UCSD-AML1 (cell line): ENCODE results near the gene OPA1.
A peak's percentile ranks its signal among the peaks of the same experiment; 100 is the strongest.

Experiments
- DNase-seq: peaks from one replicate; lab custom pipeline; 2025; ENCODE audit not compliant: unreplicated experiment; lab: John Stamatoyannopoulos, UW

Gene OPA1, protein sequence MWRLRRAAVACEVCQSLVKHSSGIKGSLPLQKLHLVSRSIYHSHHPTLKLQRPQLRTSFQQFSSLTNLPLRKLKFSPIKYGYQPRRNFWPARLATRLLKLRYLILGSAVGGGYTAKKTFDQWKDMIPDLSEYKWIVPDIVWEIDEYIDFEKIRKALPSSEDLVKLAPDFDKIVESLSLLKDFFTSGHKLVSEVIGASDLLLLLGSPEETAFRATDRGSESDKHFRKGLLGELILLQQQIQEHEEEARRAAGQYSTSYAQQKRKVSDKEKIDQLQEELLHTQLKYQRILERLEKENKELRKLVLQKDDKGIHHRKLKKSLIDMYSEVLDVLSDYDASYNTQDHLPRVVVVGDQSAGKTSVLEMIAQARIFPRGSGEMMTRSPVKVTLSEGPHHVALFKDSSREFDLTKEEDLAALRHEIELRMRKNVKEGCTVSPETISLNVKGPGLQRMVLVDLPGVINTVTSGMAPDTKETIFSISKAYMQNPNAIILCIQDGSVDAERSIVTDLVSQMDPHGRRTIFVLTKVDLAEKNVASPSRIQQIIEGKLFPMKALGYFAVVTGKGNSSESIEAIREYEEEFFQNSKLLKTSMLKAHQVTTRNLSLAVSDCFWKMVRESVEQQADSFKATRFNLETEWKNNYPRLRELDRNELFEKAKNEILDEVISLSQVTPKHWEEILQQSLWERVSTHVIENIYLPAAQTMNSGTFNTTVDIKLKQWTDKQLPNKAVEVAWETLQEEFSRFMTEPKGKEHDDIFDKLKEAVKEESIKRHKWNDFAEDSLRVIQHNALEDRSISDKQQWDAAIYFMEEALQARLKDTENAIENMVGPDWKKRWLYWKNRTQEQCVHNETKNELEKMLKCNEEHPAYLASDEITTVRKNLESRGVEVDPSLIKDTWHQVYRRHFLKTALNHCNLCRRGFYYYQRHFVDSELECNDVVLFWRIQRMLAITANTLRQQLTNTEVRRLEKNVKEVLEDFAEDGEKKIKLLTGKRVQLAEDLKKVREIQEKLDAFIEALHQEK

DNA sequence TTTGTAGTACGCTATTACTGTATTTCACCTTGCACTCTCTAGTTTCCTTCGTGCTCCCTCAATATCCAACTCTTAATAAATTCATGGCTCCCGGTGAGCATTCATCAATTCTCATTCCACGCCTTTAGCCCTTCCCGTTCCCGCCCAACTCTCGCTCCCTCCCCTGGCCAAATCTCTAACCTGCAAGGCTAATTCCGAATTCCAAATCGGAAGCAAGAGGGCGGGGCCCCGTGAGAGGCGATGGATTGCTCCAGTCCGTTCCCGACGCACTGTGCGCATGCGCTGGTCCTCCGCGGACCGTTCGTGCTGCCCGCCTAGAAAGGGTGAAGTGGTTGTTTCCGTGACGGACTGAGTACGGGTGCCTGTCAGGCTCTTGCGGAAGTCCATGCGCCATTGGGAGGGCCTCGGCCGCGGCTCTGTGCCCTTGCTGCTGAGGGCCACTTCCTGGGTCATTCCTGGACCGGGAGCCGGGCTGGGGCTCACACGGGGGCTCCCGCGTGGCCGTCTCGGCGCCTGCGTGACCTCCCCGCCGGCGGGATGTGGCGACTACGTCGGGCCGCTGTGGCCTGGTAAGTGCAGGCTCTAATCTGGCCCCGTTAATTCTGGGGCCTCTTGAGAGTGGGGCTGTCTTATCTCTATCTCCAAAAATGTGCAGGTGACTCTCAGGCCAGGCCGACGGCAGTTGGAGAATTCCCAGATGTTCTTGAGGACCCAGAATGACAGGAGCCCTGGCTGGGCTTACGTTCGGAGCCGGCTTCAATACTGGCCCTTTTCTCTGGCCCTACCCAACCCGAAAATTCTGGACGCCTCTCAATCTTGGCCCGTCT, at the start of gene OPA1:
Gene OPA1 (plus strand): TSS at position 368 of the 827 bp plus-strand sequence. CDS start 170 bp downstream, at position 538.
- DNase-seq, result peak; percentile 98

DNA sequence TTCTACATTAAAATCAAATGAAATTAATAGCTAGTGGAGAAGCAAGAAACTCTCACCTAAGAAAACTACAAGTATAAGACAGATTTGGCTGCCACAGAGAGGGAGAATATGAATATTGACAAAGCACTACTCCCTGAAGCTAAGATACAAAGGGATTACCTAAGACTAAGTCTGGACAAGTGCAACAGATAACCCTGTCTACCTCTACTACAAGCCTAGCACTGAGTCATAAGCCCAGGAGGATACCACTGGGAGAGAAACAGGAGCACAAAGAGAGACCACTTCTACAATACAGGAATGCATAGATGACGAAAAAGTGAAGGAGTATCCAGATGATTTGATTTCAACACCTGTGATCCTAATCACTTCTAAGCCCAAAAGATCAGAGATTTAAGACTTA, 48.7 kb upstream of the OPA1 start:
- no peak for DNase-seq

DNA sequence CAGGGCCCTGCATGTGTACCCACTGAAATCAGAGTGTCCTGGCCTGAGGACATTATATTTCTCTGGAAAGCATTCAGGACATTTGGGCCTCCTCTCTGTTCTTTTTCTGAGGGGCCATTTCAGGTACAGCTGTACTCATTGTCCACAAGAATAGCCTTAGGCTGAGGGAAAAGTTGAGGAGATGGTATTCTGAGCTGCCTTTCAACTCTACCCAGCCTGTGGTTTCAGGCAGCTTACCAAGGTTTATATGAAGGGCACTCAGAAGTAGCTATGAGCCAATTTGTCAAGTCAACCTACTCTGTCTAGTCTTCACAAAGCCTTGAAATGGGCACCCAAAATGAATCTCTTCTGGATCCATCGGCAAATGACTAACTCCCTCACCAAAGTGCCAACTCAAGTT, 47.7 kb upstream of the OPA1 start:
- no peak for DNase-seq

DNA sequence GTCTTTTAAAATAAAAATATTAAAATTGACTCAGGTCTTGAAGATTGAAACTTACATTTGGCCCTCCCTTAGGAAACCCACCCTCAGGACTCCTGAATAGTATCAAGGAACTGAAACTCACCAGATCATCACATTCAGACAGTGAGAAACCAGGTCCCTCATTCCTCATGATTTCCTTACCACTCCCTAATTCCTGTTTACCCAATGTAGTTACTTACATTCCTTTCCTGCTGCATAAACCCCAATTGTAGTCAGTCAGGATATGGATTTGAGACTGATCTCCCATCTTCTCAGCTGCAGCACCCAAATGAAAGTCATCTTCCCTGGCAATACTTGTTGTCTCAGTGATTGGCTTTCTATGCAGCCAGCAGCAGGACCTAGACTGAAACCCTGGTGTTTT, 46.9 kb upstream of the OPA1 start:
- DNase-seq, result no peak

DNA sequence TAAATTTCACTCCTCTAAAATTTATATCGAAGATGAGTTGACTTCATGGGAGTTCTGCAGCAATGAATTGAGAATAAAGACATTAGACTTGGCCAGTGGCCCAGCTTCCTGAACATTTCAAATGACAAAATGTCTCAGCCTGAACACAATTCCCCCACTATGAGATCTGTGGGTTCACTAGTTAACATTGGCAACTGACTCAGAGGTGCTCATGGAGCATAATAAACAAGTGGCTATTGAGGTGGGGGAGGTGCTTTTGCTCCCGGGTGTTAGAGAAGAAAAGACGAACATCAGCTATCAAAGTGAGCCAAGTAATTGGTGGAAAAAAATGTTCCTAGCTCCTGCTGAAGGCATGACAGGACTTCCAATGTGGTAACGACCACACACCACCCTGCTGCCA, 44.6 kb upstream of the OPA1 start:
- no peak for DNase-seq

DNA sequence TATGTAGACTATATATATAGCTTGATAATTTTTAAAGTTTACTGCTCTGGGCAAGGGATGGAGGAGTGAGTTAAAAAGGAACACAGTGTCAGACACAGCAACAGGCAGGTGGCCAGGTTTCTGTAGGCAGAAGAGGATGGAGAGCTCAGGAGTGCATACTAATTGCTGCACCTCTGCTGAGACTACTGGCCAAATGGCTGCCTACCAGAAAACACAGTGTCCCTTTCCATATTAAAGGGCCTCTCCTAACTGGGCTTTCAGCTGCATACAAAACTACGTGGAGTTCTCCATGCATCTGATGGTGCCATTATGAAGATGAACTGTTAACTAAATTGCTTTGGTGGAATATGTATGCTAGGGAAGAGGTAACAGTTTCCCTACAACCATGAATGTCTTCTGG, 40.1 kb upstream of the OPA1 start:
- no peak for DNase-seq

DNA sequence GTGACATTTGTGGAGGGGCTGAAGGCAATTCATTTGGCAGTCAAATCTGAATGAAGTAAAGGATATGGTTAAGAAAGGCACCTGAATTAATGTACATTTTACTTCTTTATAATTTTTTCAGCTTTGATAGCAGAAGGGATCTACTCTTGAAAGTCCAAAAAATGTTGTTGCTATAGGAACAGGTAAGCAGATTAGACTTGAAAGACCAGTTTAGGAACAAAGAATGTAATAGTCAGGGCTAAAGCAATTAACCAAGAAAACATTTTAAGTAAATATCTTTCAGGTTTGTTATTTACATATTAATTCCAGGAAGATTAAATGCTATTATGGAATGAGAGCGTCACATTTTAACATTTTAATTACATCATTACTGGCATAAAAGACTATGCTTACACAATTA, 39.4 kb upstream of the OPA1 start:
- DNase-seq, result no peak

DNA sequence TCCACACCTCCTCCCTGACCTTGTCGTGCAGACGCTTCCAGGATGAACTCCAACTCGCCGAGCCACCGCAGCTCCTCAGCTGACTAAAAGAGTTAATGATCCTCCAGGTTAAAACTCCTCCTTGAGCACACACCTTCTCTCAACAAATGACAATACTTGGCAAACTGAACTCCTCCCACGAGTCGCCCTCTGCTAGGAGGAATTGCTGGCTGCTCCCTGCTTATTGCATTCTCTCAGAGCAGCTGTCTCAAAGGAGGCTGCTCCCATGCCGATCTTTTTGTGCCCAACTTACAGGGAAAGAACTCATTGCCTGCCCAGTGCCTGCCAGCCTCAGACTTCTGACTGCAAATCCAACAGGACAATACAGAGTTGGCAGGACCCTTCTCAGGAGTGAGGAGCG, 38.2 kb upstream of the OPA1 start, which contains the start of gene ATP13A4:
Gene ATP13A4 (minus strand): TSS at position 85 of the 400 bp plus-strand sequence. CDS start 96 bp downstream, outside the sequence.
- DNase-seq, result no peak

DNA sequence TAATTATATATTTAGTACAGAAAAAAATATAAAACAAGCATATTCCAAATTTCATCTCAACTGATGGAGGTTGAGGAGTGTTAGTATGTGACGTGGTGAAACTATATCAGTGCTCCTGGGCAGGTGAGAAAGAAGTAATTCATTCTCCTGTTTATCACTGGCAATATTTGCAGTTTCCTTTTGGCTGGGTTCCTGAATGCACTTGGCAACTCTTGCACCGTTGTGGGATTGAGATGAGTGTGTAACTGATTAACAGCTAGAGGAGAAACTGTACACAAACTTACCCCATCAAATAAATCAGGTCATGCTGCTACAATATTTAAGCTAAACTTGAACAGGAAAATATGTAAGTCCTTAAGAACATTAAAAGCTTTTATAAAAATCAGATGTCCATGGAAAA, 36.2 kb upstream of the OPA1 start:
- no peak for DNase-seq

DNA sequence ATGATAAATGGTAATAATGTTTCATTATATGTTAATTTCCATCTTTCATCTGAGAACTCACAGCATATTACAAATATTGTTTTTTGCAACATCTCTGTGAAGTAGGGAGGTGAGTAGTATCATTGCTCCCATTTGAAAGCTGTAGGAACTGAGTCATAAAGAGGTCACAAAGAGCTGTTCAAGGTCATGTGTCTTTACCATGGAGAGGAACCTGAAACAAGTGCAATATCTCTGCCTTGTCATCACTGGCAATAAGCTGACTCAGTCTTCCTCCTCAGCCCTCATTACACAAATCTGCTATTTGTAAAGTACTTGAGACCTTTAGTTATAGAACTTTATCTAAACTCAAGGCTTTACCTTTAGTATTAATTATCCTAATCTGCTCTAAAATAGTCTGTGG, 33.9 kb upstream of the OPA1 start:
- DNase-seq, result no peak

DNA sequence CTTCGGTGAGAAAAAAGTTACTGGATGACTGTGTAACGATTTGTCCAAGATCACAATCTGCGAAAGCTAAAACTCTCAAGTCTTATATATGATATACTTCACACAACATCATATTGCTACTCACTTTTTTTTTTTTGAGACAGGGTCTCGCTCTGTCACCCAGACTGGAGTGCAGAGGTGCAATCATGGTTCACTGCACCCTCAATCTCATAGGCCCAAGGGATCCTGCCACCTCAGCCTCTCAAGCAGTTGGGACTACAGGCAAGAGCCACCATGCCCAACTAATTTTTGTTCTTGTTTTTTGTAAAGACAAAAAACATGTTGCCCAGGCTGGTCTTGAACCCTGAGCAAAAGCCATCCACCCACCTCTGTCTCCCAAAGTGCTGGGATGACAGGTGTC, 32.9 kb upstream of the OPA1 start:
- DNase-seq, result no peak

DNA sequence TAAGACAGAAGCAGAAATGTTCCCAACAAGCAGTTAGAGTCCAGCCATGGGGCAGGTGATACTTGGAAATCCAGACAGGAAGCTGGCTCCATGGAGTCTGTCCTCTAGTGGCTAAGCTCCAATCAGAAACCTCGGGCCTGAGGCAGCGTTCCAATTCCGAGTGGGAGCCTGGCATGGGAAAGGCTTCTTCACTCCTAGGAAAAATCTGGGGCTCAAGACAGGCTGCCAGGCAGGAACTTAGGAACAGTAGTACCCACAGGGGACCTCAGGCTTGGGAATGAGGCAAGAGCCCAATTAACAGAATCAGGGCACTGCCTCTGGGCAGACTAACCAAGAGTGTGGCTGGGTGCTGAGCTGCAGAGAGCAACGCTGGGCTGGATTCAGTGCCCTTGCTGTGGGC, 32.1 kb upstream of the OPA1 start:
- no peak for DNase-seq

DNA sequence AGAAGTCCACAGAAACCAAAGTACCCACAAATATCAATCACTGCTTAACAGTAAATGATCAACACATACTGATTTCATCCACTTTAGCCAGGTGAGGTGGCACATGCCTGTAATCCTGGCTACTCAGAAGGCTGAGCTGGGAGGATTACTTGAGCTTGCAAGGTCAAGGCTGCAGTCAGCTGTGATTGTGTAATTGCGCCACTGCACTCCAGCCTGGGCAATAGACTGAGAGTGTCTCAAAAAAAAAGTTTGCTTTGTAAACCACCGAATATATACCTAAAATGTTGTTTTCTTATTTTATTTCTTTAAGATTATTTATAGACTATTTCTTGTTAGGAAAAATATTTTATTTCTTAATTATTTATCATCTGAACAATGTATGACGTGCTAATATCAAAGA, 29.6 kb upstream of the OPA1 start:
- DNase-seq, result no peak

DNA sequence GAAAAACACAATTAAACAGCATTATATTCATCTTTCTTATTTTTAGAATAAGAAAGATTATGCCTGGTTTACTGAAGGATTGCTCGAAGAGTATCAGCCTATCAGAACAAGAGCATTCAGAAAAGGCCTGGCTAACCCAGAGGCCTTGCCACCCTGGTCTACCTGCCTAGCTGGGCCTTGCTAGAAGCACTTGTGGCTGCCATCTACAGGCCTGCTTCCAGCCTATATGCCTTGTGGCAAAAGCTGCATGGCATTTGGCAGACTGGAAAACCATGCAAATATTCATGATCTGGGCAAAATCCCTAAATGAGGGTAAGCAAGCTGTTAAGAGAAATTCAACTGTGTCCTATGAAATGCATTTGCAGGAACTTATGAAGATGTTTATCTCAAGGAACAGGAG, 29.0 kb upstream of the OPA1 start:
- DNase-seq, result peak; percentile 9

DNA sequence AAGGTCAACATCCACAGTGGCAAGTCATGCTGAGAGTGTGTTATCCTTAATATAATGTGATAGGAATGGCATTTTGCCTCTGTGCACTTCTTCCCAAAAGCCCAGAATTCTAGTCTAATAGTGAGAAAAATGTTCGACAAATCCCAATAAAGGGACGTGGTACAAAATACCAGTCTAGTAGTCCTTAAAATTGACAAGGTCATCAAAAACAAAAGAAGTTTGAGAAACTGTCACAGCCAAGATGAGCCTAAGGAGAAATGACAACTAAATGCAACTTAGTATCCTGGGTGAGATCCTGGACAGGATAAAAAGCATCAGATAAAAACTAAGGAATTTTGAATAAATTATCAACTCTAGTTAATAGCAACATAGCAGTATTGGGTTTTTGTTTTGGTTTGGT, 23.9 kb upstream of the OPA1 start:
- no peak for DNase-seq

DNA sequence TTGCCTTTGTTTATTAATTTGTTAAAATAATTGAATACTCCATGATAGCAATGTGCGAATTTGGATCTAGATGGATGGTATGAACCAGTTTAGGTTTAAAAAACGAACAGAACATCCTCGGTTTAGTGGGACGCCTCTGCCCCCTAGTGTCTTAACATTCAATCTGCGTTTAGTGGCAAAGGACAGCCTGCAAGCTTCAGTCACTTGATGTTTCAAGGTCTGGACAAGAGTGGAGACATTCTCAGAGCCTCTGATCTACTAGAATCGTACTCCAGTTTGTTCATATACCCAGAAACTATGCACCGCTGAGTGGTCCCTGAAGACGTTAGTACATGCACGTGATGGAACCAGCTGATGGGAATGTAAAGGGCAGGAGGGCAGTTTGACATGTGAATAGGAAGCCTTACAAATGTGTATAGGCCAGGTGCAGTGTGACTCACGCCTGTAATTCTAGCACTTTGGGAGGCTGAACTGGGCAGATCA, 20.5 kb upstream of the OPA1 start:
- DNase-seq, result peak; percentile 34

DNA sequence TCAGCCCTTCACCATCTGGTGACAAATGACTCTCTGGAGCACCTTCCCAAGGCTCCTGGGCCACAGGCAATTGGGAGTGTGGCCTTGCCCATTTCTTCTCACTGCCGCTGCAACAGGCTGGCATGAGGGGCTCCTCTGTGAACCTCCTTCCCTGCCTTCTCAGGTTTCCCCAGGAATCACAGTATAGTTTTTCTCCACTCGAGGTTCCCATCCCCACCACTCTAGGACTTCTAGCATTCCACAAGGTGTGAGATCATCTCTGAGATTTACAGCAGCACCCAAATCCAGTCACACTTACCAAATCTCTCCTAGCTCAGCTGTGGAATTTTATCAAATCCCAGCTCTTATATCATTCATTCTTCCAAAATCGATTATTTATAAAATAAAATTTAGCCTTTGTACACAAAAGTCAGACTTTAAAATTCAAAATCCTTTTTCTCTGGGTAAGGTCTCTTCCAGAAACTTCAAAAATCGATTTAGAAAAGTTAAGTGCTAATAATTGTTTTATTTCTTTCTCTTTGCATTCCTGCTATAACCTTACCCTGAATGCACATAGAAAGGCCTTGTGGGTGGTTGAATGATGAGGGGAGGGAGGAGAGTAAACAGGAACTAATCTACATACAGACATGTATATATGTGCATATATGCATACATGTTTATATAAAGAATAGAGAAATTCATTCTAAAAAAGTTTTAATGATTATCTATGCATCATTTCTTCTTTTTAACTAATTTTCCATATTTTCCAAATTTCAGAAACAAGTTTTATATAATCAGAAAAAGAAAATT, 19.4 kb upstream of the OPA1 start:
- DNase-seq, result no peak

DNA sequence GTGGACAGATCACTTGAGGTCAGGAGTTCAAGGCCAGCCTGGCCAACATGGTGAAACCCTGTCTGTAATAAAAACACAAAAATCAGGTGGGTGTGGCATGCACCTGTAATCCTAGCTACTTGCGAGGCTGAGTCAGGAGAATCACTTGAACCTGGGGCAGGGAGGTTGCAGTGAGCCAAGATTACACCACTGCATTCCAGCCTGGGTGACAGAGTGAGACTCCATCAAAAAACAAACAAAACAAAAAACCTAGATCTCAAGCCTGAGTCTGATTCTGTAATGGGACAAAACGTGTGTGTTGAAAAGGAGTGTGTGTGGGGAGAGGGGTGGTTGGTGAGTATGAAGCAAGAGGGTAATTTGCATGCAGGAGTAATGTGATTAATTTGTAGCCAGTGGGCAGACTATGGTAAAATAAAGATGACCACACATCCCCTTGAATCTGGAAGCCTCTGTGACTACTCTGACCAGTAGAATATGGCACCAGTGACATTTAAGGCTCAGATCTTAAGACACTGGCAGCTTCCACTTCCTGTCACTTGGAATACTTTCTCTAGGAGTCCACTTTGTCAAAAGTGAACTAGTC, 18.4 kb upstream of the OPA1 start:
- no peak for DNase-seq

DNA sequence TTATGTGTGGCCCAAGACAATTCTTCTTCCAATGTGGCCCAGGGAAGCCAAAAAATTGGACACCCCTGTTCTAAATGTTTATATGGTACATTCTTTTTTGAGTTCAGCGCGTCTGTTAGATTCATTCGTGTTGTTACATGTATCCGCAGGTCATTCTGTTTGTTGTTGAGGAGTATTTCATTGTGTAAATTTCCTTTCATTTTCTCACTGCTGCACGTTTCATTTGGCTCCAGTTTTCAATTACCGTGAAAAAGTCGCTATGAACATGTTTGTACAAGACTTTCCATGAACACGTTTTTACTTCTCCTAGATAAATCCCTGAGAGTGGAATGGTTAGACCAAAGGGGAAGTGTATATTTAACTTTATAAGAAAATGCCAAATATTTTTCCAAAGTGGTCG, 7.5 kb upstream of the OPA1 start:
- DNase-seq, result no peak

DNA sequence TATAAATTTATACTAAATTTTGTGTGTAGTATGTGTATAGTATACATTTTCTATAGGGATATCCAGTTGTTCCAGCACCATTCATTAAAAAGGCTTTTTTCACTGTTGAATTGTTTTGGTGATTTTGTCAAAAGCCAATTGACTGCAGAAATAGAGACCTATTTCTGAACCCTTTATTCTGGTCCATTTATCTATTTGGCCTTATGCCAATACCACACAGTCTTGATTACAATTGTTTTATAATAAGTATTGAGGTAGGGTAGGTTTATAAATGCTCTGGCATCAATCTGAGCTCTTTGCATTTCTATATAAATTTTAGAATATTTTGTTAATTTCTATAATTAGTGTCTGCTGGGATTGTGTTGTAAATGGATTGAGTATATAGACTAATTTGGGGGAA, 6.5 kb upstream of the OPA1 start:
- no peak for DNase-seq
